HG02759 (cell line): ENCODE results near the gene KDELR1.
"Not testable (repeated sequence)": the region's sequence is repeated elsewhere in the genome, so short reads cannot be mapped to it uniquely, and the experiment has no call there.

Experiments
- ATAC-seq: cut with Tn5 transposase; IDR thresholded peaks from one replicate; pipeline ENCODE4 v1.9.1; 2021; ENCODE audit warnings: mild to moderate bottlenecking, moderate library complexity; ENCODE audit not compliant: unreplicated experiment

Gene KDELR1

GRCh38 chr19:48371771-48372170, 19.6 kb downstream of the KDELR1 start:
- not testable (repeated sequence) for ATAC-seq

- ATAC-seq = no peak
Observed at GRCh38 chr19:48371367-48371766, 20.0 kb downstream of the KDELR1 start.

- ATAC-seq = no peak
Observed at GRCh38 chr19:48370955-48371354, 20.4 kb downstream of the KDELR1 start.

GRCh38 chr19:48368936-48369335, 22.4 kb downstream of the KDELR1 start:
- no peak for ATAC-seq

GRCh38 chr19:48367855-48368254, 23.5 kb downstream of the KDELR1 start:
- no peak for ATAC-seq

GRCh38 chr19:48365602-48366001, 25.7 kb downstream of the KDELR1 start:
- ATAC-seq = no peak

GRCh38 chr19:48364598-48365348, 26.6 kb downstream of the KDELR1 start:
- no peak for ATAC-seq

- ATAC-seq = peak; percentile 85
Observed at GRCh38 chr19:48363810-48364597, 27.3 kb downstream of the KDELR1 start, which contains the start of the genes SYNGR4 and TMEM143. Gene SYNGR4 (plus strand): TSS chr19:48364367. CDS start chr19:48365843, 1,476 bp downstream. Gene TMEM143 (minus strand): TSS chr19:48363940. CDS start chr19:48363920, 20 bp downstream.

GRCh38 chr19:48363500-48363809, 27.9 kb downstream of the KDELR1 start:
- ATAC-seq = peak; percentile 16

GRCh38 chr19:48362716-48363499, 28.4 kb downstream of the KDELR1 start:
- peak; percentile 58 for ATAC-seq

- ATAC-seq = no peak
Observed at GRCh38 chr19:48361912-48362311, 29.4 kb downstream of the KDELR1 start.

GRCh38 chr19:48359123-48359522, 32.2 kb downstream of the KDELR1 start:
- no peak for ATAC-seq

- no peak for ATAC-seq
Observed at GRCh38 chr19:48355365-48355954, 35.9 kb downstream of the KDELR1 start.

GRCh38 chr19:48354332-48354992, 36.9 kb downstream of the KDELR1 start:
- no peak for ATAC-seq

GRCh38 chr19:48353677-48354076, 37.7 kb downstream of the KDELR1 start:
- no peak for ATAC-seq

- no peak for ATAC-seq
Observed at GRCh38 chr19:48351341-48351752, 40.0 kb downstream of the KDELR1 start.

- ATAC-seq = no peak
Observed at GRCh38 chr19:48350856-48351255, 40.5 kb downstream of the KDELR1 start.

- ATAC-seq = no peak
Observed at GRCh38 chr19:48348737-48349136, 42.6 kb downstream of the KDELR1 start.

- ATAC-seq = no peak
Observed at GRCh38 chr19:48348045-48348444, 43.3 kb downstream of the KDELR1 start.

GRCh38 chr19:48346191-48346590, 45.2 kb downstream of the KDELR1 start:
- ATAC-seq = no peak
